Choroid plexus epithelial cell (primary cell): ENCODE results near the gene POP4.

Experiments
- DNase-seq: peaks from one replicate; pipeline ENCODE4 v3.0.0-alpha.2; 2010; ENCODE audit warnings: low read depth
- H3K4me3 ChIP-seq: 2 replicates; pipeline ENCODE4 v1.5.1; 2011; ENCODE audit warnings: low read depth, mild to moderate bottlenecking, control low read depth, low read length, moderate library complexity
- TF ChIP-seq, protein P1 (sequence below): conservative IDR thresholded peaks from 2 replicates; pipeline ENCODE4 v1.5.1; 2011; ENCODE audit warnings: low read depth, mild to moderate bottlenecking, control low read depth, inconsistent platforms, low read length, moderate library complexity

Gene POP4

DNA sequence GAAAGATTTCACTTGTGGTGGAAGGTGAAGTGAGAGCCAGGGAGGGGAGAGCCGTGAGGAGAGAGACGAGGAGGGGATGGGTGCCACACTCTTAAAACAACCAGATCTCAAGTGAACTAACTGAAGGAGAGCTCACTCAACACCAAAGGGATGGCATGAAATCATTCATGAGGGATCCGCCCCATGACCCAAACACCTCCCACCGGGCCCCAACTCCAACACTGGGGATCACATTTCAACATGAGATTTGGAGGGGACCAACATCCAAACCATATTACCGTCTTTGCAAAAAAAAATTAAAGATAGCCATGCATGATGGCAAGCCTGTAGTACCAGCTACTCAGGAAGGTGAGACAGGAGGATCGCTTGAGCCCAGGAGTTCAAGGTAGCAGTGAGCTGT lies 34.9 kb upstream of the POP4 start:
- TF ChIP-seq, protein P1, sequence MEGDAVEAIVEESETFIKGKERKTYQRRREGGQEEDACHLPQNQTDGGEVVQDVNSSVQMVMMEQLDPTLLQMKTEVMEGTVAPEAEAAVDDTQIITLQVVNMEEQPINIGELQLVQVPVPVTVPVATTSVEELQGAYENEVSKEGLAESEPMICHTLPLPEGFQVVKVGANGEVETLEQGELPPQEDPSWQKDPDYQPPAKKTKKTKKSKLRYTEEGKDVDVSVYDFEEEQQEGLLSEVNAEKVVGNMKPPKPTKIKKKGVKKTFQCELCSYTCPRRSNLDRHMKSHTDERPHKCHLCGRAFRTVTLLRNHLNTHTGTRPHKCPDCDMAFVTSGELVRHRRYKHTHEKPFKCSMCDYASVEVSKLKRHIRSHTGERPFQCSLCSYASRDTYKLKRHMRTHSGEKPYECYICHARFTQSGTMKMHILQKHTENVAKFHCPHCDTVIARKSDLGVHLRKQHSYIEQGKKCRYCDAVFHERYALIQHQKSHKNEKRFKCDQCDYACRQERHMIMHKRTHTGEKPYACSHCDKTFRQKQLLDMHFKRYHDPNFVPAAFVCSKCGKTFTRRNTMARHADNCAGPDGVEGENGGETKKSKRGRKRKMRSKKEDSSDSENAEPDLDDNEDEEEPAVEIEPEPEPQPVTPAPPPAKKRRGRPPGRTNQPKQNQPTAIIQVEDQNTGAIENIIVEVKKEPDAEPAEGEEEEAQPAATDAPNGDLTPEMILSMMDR = no peak
- DNase-seq = no peak
- no peak overlapping the region for H3K4me3 ChIP-seq

DNA sequence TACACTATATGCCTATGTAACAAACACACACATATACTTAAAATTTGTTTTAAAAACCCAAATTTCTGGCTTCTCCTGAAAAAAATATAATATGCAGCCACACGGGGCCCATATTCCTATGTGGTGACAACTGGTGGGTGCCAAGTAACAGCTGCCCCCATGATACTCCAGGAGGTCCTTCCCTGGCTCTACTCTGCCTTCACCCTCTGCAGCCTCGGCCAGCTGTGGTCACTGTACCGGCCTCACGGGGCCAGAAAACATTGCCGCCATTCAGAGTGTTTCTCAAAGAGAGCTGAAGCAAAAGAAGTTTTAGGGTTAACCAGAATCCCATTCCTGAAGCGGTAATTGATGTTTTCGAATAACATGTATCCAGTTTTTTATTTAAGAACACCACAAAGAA lies 32.6 kb upstream of the POP4 start:
- DNase-seq = no peak
- TF ChIP-seq, protein P1 = no peak
- H3K4me3 ChIP-seq = no peak overlapping the region

DNA sequence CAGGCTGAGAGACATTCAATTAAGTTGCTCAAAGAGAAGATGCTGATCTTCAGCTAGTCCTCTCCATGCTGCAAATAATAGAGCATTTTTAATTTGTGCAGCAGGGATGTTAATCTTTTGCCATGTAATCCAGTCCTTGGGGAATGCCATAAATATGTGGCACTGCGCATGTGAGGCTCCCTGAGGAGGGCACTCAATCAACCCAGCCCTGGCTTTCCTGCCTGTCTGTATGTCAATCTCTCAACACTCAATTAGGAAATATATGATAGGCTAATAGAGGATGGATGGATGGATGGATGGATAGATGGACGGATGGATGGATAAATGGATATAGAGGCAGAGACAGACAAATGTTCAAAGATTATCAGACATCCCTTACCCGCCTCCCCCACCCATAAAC lies 31.6 kb upstream of the POP4 start:
- H3K4me3 ChIP-seq = no peak overlapping the region
- DNase-seq = no peak
- TF ChIP-seq, protein P1 = no peak

DNA sequence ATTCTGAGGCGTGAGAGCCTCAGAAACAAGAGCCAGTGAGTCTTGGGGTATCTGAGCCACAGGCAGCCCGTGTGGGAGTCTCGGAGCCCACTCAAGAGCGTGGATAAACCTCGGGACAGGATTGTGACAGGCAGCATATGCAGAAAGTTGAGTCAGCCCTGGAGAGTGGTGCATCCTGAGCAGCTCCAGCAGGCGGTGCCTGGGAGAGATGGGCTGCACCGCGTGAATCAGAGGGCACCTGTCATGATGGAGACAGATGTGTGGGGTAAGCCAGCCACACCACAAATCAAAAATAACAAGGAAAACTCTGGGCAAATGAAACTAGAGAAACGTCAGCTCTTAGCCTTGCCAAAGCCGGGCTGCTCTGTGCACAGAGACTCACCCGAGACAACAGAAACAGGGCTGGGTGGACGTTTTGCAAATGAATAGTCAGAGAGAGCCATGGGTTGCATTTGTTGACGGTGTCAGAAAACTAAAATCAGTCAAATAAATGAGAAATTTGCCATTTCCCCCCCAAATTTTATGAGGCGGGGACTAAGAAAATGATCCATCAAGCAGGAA lies 30.0 kb upstream of the POP4 start:
- no peak for DNase-seq
- TF ChIP-seq, protein P1 = no peak
- no peak overlapping the region for H3K4me3 ChIP-seq

DNA sequence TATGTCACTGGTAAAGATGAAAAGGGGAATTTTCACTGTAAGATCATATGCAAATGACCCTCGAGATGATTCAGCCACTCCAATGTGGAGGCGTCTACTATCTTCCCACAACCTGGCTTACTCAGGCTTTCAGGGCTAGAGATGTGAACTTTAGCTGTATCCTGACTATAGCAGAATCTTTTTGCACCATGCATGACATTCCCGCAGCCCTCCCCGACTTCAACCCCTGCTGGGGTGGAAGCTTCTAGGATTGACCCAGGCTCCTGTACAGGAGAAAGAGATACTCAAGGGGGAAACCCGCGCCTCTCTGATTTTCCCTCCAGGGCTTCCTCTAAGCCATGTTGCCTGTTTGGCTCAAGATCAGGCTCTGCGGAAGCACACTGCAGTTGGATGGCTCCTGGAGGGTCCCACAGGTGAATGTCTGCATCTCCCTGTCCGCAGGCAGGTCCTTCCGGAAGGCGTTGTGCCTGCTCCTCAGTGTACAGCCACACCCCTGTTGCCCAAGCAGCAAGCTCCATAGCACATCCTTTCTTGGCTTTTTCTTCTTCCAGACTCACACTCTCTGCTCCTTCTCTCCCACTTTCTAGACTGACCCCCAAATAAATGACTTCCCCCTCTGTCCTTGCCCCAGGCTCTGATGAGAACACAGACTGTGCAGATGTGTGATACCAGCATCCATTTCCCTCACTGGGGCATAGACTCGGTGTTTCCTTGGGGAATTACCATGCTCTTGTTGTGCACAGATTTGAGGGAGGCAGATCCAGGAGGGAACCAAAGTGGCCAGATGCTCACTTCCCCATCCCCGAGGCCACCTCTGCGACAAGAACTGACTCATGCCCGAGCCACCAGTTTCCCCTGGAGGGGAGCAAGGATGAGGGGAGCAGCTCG lies 29.1 kb upstream of the POP4 start:
- peak; percentile 13 for DNase-seq
- TF ChIP-seq, protein P1 = no peak
- no peak overlapping the region for H3K4me3 ChIP-seq

DNA sequence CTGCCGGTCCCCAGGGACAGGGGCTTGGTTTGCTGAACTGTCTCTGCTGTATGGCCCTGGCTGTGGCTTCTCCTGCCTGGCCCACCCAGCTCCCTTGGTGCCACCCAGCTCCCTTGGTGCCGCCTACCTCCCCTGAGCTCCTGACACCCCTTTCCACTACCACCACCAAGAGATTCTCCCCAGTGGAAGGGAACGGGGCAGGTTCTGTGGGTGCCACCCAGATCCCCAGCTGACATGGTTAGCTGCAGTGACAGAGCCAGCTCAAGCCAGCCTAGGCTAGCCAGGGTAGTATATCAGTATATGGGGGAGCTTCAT lies 28.5 kb upstream of the POP4 start:
- DNase-seq = no peak
- no peak overlapping the region for H3K4me3 ChIP-seq
- TF ChIP-seq, protein P1 = no peak

DNA sequence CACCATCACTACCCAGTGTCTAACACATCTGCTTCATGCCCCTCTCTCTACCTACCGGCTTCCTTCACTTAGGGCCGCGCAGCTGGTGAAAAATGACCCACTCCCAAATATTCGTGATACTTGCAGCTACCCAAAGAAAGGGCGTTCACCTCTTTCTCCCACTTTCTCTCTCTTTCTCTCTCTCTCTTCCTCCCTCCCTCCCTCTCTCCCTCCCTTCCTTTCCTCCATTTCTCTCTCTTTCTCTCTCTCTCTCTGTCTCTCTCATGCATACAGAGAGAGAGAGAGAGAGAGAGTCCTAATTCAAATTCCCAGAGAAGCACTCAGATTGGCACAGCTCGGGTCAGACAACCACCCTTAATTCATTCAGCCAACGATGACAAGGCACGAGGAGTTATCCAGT lies 27.7 kb upstream of the POP4 start:
- DNase-seq = no peak
- H3K4me3 ChIP-seq = no peak overlapping the region
- TF ChIP-seq, protein P1 = no peak
